ENCODE results near the gene KCNH1.
"Not testable (repeated sequence)": the region's sequence is repeated elsewhere in the genome, so short reads cannot be mapped to it uniquely, and the experiment has no call there.

Gene KCNH1

GRCh38 chr1:210674151-210674550, 459.8 kb downstream of the KCNH1 start:
- no peak for DNase-seq (ENCODE audit: low read depth)
- H3K4me3 ChIP-seq (ENCODE audit: low read depth, low read length): no peak overlapping the region
- TF ChIP-seq MYC (IDR thresholded peaks at IDR 0.05; ENCODE audit: low read depth, low read length) (no peak), POLR2A (IDR thresholded peaks at IDR 0.05; ENCODE audit: extremely low read depth, insufficient read length) (no peak), CTCF (IDR thresholded peaks at IDR 0.05; ENCODE audit: low read depth, low read length) (no peak), MAX (IDR thresholded peaks at IDR 0.05; ENCODE audit: low read depth, low read length) (no peak)

DNA sequence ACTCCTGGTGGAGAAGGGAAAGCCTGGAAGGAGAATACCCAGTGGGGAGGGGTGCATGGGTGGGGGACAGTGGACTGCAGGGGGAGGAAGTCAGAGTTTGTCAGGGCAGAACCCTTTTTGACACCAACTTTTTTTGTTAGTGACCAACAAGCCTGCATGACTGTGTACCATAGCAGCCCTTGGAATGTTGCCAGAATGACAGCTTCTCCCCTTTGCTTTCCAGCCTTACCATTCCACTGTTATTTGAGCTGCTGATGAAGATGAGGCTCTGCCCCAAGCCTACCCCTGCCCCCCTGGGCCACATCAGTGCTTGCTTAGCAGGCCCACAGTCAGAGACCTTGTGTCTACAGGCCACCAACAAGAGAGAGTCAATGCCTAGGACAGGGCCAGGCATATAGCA, 464.0 kb downstream of the KCNH1 start:
- TF ChIP-seq CTCF (IDR thresholded peaks at IDR 0.05; ENCODE audit: low read depth, low read length) (no peak), MAX (IDR thresholded peaks at IDR 0.05; ENCODE audit: low read depth, low read length) (no peak)
- DNase-seq (ENCODE audit: low read depth): no peak
- H3K4me3 ChIP-seq (ENCODE audit: low read depth, low read length): no peak overlapping the region

DNA sequence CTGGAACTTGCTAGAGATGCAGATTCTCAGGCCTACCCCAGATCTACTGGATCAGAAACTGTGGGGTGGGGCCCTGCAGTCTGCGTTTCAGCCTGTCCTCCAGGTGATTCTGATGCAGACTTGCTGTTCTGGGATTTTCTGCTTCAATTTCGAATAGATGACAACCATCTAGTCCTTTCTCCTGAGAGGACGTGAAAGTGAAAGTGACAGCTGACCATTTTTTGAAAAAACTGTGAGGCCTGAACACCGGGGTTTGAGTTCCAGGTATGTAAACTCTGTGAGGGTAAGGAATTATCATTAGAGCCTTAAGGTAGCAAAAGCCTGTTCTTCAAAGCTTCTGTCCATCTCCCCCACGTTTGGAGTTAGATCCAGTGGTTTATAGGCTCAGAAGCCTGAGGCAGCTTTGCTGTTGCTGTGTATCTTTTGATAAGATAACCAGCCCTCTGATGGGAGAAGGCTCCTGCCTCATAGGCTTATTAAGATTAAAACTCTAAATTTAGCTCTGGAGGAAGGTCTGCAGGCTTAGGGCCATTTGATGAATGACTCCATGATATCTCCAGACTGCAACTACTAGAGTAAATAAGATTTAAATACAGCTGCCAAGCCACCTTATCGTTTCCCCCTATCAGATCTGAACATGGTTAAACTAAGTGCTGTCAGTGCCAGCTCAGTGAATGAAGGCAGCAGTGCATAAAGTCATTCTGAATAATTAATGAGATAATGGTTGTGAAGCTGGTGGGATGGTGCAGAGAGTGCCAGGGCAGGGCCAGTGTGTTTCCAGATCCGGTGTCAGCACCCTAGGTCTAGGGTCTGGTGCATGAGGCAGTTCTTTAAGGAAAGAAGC, 470.0 kb downstream of the KCNH1 start:
- H3K4me3 ChIP-seq (ENCODE audit: low read depth, low read length): no peak overlapping the region
- TF ChIP-seq POLR2A (IDR thresholded peaks at IDR 0.05; ENCODE audit: extremely low read depth, insufficient read length) (no peak), MYC (IDR thresholded peaks at IDR 0.05; ENCODE audit: low read depth, low read length) (no peak), CTCF (IDR thresholded peaks at IDR 0.05; ENCODE audit: low read depth, low read length) (no peak), MAX (IDR thresholded peaks at IDR 0.05; ENCODE audit: low read depth, low read length) (no peak)
- no peak for DNase-seq (ENCODE audit: low read depth)

GRCh38 chr1:210662291-210663050, 471.5 kb downstream of the KCNH1 start:
- TF ChIP-seq MYC (IDR thresholded peaks at IDR 0.05; ENCODE audit: low read depth, low read length) (no peak), POLR2A (IDR thresholded peaks at IDR 0.05; ENCODE audit: extremely low read depth, insufficient read length) (no peak), MAX (IDR thresholded peaks at IDR 0.05; ENCODE audit: low read depth, low read length) (no peak), CTCF (IDR thresholded peaks at IDR 0.05; ENCODE audit: low read depth, low read length) (no peak)
- no peak for DNase-seq (ENCODE audit: low read depth)
- no peak overlapping the region for H3K4me3 ChIP-seq (ENCODE audit: low read depth, low read length)

DNA sequence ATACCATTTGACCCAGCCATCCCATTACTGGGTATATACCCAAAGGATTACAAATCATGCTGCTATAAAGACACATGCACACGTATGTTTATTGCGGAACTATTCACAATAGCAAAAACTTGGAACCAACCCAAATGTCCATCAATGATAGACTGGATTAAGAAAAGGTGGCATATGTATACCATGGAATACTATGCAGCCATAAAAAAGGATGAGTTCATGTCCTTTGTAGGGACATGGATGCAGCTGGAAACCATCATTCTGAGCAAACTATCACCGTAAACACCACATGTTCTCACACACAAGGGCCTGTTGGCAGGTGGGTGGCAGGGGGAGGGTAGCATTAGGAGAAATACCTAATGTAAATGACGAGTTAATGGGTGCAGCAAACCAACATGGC, 472.4 kb downstream of the KCNH1 start:
- not testable (repeated sequence) for H3K4me3 ChIP-seq (ENCODE audit: low read depth, low read length); DNase-seq (ENCODE audit: low read depth)

DNA sequence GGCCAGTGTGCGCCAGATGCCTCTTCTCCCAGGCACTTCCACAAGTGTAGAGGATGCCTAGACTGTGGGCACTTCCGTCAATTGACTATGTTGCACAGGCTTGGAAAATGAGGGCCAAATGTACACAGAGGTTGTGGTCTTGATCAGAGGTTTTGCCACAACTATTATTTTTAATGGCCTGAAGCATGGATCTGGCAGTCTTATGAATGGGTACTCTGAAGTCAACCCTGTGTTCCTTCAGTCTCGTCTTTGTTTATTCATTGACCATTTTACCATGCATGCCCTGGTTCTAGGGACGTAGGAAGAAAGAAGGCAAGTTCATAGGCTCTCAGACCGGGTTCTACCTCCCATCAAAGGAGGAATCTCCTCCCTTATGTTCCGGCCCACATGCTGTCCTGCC, 476.1 kb downstream of the KCNH1 start:
- H3K4me3 ChIP-seq (ENCODE audit: low read depth, low read length): no peak overlapping the region
- TF ChIP-seq POLR2A (IDR thresholded peaks at IDR 0.05; ENCODE audit: extremely low read depth, insufficient read length) (no peak), CTCF (IDR thresholded peaks at IDR 0.05; ENCODE audit: low read depth, low read length) (no peak), MAX (IDR thresholded peaks at IDR 0.05; ENCODE audit: low read depth, low read length) (no peak), MYC (IDR thresholded peaks at IDR 0.05; ENCODE audit: low read depth, low read length) (no peak)
- DNase-seq (ENCODE audit: low read depth): no peak
